DMS114 treated with DMSO at 0.1 percent for 48 hours (cell line): ENCODE results near the gene WDTC1.
A peak's percentile ranks its signal among the peaks of the same experiment; 100 is the strongest.

ENCODE experiments used
- DNase-seq: peaks from one replicate; lab custom pipeline; 2025; ENCODE audit not compliant: unreplicated experiment; lab: John Stamatoyannopoulos, UW

The WDTC1 gene

DNA sequence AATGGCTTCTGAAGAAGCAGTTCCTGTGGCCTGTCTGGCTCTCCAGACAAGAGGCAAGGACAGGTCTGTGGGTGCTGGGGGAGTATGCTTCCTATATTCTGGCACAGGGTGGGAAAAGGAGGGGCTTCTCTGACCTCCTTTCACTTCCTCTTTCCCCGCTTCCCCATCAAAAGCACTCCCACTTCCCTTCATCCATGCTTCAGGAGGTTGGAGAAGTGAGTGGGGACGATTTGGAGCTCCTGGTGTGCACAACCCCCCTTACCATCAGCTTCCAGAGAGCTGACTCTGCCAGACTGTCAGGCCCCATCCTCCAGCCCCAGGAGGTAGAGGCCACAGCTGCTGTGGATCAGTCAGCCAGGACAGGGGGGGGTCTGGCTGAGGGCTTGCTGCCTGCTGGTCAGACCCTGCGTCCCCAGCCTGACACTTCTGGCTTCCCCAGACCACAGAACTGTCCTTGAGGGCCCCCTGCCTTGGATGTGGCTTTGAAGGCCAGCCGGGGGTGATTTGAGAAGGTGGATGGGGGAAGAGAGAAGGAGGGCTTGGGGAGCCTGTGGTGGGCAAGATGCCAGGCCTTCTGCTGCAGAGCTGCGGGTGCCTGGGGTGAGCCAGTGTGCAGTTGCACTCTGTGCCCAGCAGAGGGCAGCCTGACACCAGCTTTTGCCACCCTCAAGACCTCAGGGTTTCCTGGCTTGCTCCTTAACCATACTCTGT lies 66.1 kb downstream of the WDTC1 start:
- DNase-seq = peak; percentile 45

DNA sequence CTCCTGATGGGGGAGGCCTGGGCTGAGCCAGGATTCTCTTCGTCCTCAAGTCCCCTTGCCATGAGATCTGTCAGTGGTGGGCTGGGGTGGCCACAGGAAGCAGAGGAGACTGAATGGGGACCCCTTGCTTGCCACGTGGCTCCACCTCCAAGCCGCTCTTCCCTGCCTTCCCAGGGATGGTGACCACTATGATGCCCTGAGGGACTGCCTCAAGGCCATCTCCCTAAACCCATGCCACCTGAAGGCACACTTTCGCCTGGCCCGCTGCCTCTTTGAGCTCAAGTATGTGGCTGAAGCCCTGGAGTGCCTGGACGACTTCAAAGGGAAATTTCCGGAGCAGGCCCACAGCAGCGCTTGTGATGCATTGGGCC lies 66.6 kb downstream of the WDTC1 start:
- no peak for DNase-seq

DNA sequence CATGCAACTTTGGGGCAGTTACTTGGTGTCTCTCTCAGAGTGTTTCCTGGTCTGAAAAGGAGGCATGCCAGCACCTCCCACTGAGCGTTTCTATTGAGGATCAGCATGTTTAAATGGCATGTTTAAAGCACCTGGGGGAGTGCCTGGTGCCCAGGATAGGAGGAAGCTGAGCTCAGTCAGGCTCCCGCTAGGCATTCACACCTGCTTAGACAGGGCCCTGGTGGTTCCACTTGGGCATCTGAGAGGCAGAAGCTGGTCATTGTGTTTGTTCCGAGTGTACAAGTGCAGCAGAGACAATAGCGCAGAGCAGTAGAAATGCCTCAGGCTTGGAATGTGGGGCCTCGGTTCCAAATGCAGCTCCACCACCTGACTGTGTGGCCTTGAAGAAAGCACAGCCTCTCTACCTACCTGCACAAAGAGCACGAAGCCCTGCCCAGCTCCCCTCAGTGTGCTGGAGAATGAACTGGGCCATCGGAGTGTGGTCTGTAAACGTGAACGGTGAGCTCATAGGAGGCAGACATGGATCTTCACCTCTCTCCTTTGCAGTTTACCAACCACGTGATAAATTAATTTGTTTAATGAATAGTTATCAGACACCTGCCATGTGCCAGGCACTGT lies 67.3 kb downstream of the WDTC1 start:
- no peak for DNase-seq

DNA sequence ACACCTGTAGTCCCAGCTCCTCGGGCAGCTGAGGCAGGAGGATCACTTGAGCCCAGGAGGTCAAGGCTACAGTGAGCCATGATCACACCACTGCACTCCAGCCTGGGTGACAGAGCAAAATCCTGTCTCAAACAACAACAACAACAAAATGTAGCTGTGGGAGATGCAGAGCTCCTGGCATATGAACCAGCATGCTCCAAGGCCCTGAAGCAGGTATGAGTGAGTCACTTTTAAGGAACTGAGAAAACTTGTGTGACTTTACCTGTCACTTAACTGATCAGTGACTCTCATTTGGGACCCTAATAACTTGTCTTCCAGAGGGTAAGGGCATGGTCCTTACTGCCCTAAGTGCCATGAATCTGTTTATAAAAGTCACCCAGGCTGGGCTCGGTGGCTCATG lies 68.2 kb downstream of the WDTC1 start:
- no peak for DNase-seq

DNA sequence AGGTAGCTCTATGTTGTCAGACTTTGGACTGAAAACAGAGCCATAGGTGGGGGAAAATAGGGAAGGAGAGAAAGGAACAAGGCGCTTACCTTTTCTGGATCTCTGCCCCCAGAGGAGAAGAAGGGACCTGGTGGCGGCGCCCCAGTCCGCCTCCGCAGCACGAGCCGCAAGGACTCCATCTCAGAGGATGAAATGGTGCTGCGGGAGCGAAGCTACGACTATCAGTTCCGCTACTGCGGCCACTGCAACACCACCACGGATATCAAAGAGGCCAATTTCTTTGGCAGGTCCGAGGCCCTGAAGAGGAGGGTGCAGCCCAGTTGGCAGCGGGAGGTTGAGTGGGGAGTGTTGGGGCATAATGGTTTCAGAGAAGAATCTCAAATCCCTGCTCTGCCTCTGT lies 69.1 kb downstream of the WDTC1 start:
- DNase-seq = no peak

DNA sequence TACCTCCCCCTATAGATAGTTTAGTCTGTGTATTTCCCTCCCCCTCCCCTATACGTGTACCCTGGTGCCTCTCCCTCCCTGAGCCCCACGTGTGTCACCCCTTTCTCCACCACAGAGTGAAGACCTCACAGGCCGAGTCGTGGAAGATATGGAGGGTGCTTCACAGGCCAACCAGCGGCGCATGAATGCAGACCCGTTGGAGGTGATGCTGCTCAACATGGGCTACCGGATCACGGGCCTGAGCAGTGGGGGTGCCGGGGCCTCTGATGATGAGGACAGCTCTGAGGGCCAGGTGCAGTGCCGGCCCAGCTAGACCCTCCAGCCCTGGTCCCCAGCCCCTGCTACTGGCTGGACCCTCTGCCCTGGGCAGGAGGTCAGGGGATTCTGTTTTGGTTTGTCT lies 71.6 kb downstream of the WDTC1 start:
- DNase-seq = no peak

DNA sequence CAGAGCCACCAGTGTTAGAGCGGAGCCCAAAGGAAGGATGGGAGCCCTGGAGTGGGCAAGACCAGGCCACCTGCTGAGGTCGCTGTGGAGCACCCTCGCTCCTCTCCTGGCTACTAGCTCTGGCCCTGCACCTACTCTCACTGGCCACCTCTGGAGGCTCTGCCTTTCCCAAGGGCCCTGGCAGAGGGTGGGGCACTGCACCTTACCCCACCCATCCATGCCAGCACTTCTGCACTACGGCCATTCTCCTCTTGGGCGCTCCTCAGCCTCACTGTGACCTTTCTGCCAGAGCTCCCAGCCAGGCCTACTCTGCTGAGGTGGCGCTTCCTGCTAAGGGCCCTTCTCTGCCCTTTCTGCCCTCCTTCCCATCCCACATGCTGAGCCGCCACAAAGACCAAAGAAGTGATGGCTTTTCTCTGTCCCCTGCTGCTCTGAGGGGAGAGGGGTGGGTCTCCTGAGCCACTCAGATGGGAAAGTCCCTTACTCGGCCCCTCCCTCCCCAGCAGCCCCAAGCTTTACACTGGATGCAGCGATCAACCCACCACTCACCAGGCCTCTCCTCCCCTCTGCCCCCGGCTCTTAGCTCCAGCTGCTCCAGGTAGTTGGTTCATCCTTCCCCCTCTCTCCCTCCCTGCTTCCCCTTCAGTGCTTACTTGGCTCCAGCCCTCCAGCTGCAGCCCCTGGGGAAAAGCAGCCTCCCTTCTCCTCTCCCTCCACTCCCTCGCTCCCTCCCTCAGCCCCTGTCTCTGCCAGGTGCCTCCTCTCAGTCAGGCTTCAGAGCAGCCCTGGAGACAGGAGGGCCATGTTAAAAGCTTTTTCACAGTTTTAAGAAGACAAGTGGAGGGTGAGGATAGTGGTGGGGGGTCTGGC lies 72.7 kb downstream of the WDTC1 start:
- no peak for DNase-seq

DNA sequence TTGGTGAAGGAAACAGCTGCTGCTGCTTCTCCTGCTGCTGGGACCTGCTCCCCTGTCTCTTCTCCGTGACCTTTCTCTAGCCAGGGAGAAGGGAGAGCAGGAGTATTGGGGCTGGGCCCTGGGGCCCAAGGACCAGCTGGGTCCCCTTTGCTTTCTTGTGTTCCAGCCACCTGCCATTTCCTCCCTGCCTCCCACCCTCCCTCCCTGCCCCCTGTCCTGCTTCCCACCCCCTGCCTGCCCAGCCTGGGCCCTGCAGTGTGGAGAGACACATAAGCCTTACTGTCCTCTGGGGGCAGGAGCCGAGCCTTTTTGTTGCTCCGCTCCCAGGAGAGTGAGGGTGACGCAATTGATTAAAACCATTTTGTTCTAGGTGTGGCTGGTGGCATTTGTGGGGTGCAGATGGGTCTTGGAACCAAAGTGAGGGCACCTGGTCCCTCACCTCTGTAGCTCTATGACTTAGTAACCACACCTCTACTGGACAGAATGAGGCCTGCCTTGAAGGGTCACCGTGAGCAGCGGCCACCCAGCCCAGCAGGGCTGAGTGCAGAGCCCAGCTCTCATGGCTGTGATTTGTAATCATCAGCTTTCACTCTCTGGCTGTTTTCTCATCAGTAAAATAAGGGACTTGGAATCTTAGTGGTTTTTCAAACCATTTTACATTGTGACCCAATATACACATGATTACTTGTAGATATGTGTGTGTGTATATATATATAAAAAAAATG lies 73.6 kb downstream of the WDTC1 start:
- DNase-seq = no peak

DNA sequence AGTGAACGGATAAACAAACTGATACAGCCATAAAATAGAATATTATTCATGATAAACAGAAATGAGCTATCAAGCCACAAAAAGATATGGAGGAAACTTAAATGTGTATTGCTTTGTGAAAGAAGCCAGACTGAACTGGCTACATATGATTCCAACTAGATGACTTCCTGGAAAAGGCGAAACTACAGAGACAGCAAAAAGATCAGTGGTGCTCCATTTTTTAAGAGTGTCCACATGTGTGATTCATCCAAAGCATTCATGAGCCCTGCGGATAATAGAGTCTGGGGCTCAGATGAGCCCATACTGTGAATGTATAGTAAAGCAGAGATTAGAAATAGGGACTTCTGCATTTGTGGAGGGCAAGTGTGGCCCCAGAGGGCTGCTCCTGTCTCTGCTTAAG lies 79.7 kb downstream of the WDTC1 start:
- no peak for DNase-seq

DNA sequence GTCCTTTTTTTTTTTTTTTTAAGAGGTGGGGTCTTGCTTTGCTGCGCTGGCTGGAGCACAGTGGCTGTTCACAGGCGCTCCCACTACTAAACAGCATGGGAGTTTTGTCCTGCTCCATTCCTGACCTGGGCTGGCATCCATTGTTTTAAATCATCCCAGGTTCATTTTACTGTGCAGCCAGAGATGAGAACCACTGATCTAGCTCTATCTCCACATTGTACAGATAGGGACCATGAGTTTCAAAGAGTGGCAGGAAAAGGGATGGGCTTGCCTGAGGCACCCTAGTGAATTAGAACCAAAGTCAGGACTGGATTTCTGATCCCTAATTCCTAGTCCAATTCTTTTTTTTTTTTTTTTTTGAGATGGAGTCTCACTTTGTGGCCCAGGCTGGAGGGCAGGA lies 80.3 kb downstream of the WDTC1 start:
- no peak for DNase-seq

DNA sequence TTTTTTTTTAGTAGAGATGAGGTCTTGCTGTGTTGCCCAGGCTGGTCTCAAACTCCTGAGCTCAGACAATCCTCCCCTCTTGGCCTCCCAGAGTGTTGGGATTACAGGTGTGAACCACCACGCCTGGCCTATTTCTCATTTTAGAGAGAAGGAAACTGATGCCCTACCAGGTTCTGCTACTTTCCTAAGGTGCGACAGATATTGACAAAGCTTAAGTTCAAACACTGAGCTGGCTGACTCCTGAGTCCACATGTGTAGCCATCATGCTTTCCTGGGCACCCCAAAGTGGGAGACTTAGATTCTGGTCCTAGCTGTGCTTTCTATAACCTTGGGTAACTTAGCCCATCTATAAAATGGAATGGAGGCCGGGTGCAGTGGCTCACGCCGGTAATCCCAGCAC lies 82.4 kb downstream of the WDTC1 start:
- DNase-seq = no peak

DNA sequence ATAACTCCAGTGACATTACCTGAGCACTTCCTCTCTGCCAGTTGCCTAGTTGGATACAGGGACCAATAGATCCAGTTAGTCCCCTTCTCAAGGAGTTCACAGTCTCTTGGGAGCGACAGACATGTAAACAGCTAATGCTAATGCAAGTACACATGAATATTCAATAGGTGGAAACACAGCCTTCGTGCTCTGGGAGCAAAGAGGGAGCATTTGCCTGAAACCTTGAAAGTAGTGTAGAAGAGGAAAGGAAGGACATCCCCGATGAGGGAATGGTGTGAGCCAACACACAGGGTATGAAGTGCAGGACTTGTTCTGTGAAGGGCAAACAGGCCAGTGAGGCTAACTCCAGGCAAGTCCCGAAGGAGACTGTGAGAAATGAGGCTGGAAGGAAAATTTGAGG lies 83.7 kb downstream of the WDTC1 start:
- no peak for DNase-seq

DNA sequence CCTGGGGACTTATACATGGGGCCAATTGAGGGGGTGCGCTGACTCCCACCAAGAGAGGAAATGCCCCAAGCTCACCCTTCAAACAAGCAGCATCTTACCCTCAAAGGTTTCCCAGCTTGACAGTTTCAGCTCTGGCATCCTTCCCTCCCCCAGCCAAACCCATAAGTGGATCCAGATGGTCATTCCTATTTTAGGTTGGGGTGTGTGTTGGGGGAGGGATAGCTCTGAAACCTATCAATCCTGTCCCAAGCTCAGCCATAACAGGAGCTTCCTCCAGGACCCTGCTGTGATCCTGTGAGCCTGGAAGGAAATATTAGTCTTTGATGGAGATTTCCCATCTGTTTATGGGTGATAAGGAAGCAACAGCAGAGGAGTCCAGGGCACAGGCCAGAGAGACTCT lies 84.2 kb downstream of the WDTC1 start:
- no peak for DNase-seq

DNA sequence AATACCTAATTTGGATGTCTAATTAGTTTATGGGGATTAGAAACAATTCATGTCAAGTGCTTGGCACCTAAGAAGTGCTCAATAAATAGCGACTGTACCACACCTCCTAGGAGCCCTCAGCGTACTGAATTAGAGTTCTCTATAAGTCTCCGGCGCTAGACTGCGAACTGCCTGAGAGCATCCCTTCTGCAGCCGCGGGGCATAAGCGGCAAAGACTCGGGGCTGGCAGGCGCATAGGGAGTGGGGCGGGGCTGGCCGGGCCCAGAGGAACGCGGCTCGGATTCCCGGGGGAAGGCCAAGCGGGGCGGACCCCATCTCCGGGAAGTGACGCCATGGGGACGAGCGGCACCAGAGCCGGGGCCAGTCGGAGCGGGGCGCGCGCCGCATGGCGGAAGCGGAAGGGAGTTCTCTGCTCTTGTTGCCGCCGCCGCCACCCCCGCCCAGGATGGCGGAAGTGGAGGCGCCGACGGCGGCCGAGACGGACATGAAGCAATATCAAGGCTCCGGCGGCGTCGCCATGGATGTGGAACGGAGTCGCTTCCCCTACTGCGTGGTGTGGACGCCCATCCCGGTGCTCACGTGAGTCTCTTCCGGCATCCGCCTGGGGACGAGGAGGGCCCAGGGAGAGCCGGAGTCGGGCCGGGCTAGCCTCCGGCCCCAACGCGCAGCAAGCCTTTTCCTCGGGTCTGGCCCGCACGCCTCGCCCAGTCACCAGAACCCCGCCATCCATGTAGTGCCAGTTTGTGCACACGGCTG lies 87.6 kb downstream of the WDTC1 start, which contains the start of gene TMEM222:
Gene TMEM222 (plus strand): TSS at position 351 of the 756 bp plus-strand sequence. CDS start 35 bp downstream, at position 386.
- DNase-seq = peak; percentile 94

DNA sequence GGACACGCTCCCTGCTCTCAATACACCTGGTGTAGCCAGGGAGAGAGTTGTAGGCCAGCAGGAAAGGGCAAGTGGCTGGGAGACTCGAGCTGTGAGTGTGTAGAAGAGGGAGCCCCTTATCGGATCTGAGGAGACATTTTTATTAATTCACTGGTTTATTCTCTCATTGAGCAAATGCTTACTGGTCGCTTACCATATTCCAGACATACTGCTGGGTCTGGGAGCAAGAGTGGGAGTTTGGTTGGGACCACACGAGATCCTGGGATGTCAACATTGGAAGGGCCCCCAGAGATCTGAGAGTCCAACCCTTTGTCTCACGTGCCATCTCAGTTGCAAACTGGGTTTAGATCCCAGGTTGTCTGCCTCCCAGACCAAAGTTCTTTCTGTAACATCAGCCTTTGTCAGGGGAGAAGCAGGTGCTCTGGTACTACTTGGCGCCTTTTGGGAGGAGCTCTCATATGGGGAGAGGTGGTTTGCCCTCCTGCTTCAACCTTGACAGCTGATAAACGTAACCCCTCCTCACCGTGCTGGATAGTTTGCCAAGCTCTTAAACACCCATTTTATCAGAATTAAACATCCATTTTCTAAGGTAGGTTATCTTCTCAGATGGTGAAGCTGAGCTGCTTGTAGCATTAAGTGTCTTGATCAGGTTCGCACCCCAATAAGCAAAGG lies 88.3 kb downstream of the WDTC1 start:
- no peak for DNase-seq

DNA sequence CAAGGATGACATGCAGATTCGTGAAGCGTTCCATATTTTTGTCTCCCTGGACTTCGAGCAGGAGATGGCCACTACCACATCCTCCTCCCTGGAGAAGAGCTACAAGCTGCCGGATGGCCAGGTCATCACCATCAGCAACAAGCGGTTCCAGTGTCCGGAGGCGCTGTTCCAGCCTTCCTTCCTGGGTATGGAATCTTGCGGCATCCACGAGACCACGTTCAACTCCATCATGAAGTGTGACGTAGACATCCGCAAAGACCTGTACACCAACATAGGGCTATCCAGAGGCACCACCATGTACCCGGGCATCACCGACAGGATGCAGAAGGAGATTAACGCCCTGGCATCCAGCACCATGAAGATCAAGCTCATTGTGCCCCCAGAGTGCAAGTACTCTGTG lies 90.9 kb downstream of the WDTC1 start:
- no peak for DNase-seq

DNA sequence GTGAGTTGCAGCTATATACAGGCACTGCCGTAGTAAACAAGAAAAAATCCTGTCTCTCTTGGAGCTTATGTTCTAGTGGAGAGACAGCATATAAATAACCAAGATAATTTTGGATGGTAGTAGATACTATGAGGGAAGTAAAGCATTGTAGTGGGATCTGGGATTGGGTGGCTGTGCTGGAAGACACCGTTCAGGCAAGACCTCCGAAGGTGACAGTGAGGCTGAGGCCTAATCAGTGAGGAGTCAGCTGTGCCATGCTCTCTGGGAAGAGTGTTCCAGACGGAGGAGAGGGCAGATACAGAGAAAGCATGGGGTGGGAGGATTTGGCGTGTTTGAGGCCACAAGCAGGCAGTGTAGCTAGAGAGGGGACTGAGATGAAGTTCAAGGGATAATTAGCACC lies 93.5 kb downstream of the WDTC1 start:
- no peak for DNase-seq

DNA sequence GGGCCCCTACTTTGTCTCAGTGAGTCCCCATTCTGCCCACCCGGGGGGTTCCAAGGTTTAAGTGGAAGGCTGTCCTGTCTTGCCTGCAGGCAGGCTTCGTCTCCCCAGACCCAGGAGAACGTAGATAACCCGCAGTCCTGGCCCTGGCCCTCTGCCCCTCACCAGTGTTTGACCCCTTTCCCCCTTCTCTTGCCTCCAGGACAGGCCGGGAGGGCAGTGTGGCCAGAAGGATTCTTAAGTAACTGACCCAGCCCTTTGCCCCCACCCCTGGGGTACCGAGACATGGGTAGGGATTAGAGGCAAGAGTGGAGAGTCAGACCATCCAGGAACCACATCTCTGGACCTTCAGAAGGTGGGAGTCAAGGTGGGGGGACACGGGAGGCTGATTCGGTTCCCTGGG lies 96.4 kb downstream of the WDTC1 start:
- DNase-seq = no peak

DNA sequence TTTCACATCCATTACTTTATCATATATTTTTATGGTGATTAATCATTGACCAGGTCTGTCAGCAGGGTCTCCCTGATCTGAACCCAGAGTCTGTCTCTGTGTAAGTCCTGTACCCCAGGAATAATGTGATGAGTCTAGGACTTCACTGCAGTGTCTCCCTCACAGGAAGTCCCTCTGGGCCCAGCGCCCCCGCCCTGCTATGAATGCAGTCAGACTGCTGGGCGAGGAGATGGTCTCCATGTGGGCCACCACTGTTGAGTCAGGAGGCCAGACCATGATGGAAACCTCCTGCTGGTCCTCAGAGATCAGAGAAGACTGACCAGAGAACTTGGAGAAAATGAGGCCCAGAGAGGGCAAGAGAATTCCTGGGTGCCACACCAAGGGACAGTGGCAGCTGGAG lies 97.0 kb downstream of the WDTC1 start:
- DNase-seq = no peak

DNA sequence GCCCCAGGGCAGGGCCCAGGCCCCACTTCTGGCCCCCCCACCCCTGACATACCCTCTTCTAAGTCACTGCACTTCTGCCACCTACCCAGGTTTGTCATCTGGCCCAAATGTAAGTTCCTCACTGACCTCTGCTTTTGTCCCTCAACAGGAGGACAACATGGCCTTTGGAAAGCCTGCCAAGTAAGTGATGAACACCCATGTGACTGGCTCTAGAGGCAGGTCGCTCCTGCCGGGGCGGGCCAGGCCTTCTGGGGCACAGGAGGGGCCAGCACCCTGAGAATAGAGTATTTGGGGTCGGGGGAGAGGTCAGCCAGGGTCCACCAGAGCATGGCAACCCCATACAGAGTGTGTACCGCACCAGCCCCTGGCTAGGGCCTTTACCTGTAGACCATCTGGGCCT lies 97.5 kb downstream of the WDTC1 start:
- no peak for DNase-seq
